Measurements from ENCODE around the gene RNF222.

DNA sequence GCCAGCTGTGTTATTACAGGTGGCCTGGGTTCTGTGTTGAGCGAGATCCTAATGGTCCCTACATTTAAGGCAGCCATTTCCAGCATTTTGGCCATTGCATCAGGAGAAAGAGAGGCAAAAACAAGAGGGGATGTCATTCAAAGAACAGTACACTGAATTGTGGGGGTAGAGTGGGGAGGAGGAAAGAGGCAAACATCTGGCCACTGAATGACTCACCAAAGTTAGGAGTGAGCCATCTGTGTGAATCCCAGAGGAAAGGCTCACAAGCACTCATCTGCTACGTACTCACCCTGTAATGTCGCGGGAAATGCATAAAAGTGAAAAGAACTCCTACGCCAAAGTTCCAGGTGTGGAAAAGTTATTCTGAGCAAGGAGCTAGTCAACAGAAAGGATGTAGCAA lies 37.9 kb downstream of the RNF222 start:
- TF ChIP-seq, protein P1, sequence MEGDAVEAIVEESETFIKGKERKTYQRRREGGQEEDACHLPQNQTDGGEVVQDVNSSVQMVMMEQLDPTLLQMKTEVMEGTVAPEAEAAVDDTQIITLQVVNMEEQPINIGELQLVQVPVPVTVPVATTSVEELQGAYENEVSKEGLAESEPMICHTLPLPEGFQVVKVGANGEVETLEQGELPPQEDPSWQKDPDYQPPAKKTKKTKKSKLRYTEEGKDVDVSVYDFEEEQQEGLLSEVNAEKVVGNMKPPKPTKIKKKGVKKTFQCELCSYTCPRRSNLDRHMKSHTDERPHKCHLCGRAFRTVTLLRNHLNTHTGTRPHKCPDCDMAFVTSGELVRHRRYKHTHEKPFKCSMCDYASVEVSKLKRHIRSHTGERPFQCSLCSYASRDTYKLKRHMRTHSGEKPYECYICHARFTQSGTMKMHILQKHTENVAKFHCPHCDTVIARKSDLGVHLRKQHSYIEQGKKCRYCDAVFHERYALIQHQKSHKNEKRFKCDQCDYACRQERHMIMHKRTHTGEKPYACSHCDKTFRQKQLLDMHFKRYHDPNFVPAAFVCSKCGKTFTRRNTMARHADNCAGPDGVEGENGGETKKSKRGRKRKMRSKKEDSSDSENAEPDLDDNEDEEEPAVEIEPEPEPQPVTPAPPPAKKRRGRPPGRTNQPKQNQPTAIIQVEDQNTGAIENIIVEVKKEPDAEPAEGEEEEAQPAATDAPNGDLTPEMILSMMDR (IDR thresholded peaks at IDR 0.05), result no peak
- no peak for TF ChIP-seq POLR2A (IDR thresholded peaks at IDR 0.05)

Data from esophagus squamous epithelium (tissue), 4 donors.